Cardiac fibroblast (primary cell): ENCODE measurements around the gene DGKB.

Experiments used
- DNase-seq, 2 donors: peaks; one replicate each; pipeline versions ENCODE4 v3.0.0 to v3.0.0-alpha.2; 2010; ENCODE audit warnings: low read depth in 2 of 2
- H3K4me3 ChIP-seq, 2 donors: replicated peaks in 1 of 2; 1 replicate in 1 of 2; 2 replicates in 1 of 2; pipeline ENCODE4 v1.5.1; 2011; ENCODE audit warnings: low read depth in 2 of 2, low read length in 2 of 2, mild to moderate bottlenecking in 2 of 2, moderate library complexity in 1 of 2
- CTCF ChIP-seq: IDR thresholded peaks from one replicate; pipeline ENCODE4 v1.5.1; 2011; ENCODE audit warnings: low read depth, mild to moderate bottlenecking, low read length, inconsistent platforms

DGKB gene

GRCh38 chr7:14841869-14842268 lies 60.7 kb downstream of the DGKB start:
- TF ChIP-seq CTCF = no peak
- peak in 1 of 2 donors; percentile 69 for DNase-seq
- no peak overlapping the region for H3K4me3 ChIP-seq

- DNase-seq = no peak
- H3K4me3 ChIP-seq = no peak overlapping the region
- no peak for TF ChIP-seq CTCF
These were observed 61.5 kb downstream of the DGKB start for GRCh38 chr7:14841086-14841485.

GRCh38 chr7:14839307-14839706 lies 63.2 kb downstream of the DGKB start:
- no peak for DNase-seq
- TF ChIP-seq CTCF = no peak
- H3K4me3 ChIP-seq = no peak overlapping the region

GRCh38 chr7:14837216-14837615 lies 65.3 kb downstream of the DGKB start:
- DNase-seq = peak in 1 of 2 donors; percentile 50
- TF ChIP-seq CTCF = no peak
- no peak overlapping the region for H3K4me3 ChIP-seq

GRCh38 chr7:14836571-14837189 lies 65.9 kb downstream of the DGKB start:
- peak; percentile 63 to 79 for DNase-seq
- no peak for TF ChIP-seq CTCF

GRCh38 chr7:14836006-14836405 lies 66.5 kb downstream of the DGKB start:
- no peak for DNase-seq
- TF ChIP-seq CTCF = no peak
- no peak overlapping the region for H3K4me3 ChIP-seq

More at GRCh38 chr7:14836571-14837189, 65.9 kb downstream of the DGKB start:
- peak overlapping the region in 1 of 2 donors; percentile 19 for H3K4me3 ChIP-seq

GRCh38 chr7:14835384-14835783 lies 67.2 kb downstream of the DGKB start:
- no peak for TF ChIP-seq CTCF
- H3K4me3 ChIP-seq = no peak overlapping the region
- DNase-seq = no peak
